ENCODE measurements around the gene GRB2. TPM values are rescaled to one million over a fixed set of nuclear protein-coding genes. Genes with fewer than 3 reads are reported as not detected.

Gene GRB2
- total RNA-seq, 2 experiments from 2014 or later, result 244 to 308 TPM

- intact Hi-C loops (cut with micrococcal nuclease; ENCODE audit: unreplicated experiment), result no loop called here
- Histone ChIP-seq H3K27ac (ENCODE audit: low read depth, low read length, poor library complexity, severe bottlenecking) (peak overlapping the region; percentile 92), H3K36me3 (ENCODE audit: insufficient read depth, low read length) (peaks cover 49% of the 10 kb centered on the region), H3K9me3 (ENCODE audit: low read length) (no peaks in the 10 kb centered on the region), H4K20me1 (ENCODE audit: insufficient read depth, low read length) (no peaks in the 10 kb centered on the region), H2AFZ (ENCODE audit: low read length) (no peak overlapping the region), H3K9me2 (ENCODE audit: insufficient read depth, low read length) (no peaks in the 10 kb centered on the region), H3K4me1 (ENCODE audit: insufficient read depth, low read length, poor library complexity, severe bottlenecking) (peaks cover 89% of the 10 kb centered on the region), H3K4me3 (ENCODE audit: low read depth, low read length, poor library complexity, severe bottlenecking) (no peak overlapping the region), H3K4me2 (ENCODE audit: low read length) (no peak overlapping the region), H3K79me2 (ENCODE audit: insufficient read depth, low read depth, low read length) (peaks cover 23% of the 10 kb centered on the region)
- CTCF ChIA-PET (ENCODE audit: unreplicated experiment), result interaction anchor here (0.5 to 2.2 kb wide), 8 partner anchors 16 to 90 kb away, joined by 3 to 5 read pairs (median 3); partner anchors contain the start of genes GRB2 and SLC25A19
- DNase-seq (ENCODE audit: low spot score), result no peak
- no peak for TF ChIP-seq EZH2phosphoT487 (IDR thresholded peaks at IDR 0.05; ENCODE audit: borderline replicate concordance, low read depth, low read length)
- TF ChIP-seq CTCF (conservative IDR thresholded peaks at IDR 0.05; ENCODE audit: low read length), result no peak
- BruUV-seq (replicated peaks), result no TSS peak
- POLR2A ChIA-PET, result interaction anchor here (0.7 to 23.2 kb wide), 13 partner anchors 9 to 593 kb away, joined by 3 to 393 read pairs (median 5); partner anchors contain the start of gene SLC25A19
These were observed 89.8 kb downstream of the GRB2 start for GRCh38 chr17:75315541-75316243.

GRCh38 chr17:75313941-75314551, 91.4 kb downstream of the GRB2 start:
- peak overlapping the region; percentile 25 for H3K27ac ChIP-seq (ENCODE audit: low read depth, low read length, poor library complexity, severe bottlenecking)
- POLR2A ChIA-PET, result interaction anchor here (0.8 to 23.2 kb wide), 5 partner anchors 9 to 83 kb away, joined by 3 to 393 read pairs (median 16); partner anchors contain the start of gene SLC25A19
- BruUV-seq (replicated peaks), result no TSS peak

More at GRCh38 chr17:75313941-75314551, 91.4 kb downstream of the GRB2 start:
- CTCF ChIA-PET (ENCODE audit: unreplicated experiment), result interaction anchor here (1.1 kb wide), 1 partner anchor 98 kb away, joined by 3 read pairs; no protein-coding TSS in a partner anchor
- Histone ChIP-seq H3K79me2 (ENCODE audit: insufficient read depth, low read depth, low read length) (peaks cover 18% of the 10 kb centered on the region), H2AFZ (ENCODE audit: low read length) (no peak overlapping the region), H3K36me3 (ENCODE audit: insufficient read depth, low read length) (peaks cover 39% of the 10 kb centered on the region), H3K4me2 (ENCODE audit: low read length) (no peak overlapping the region), H4K20me1 (ENCODE audit: insufficient read depth, low read length) (no peaks in the 10 kb centered on the region), H3K9me2 (ENCODE audit: insufficient read depth, low read length) (no peaks in the 10 kb centered on the region), H3K9me3 (ENCODE audit: low read length) (no peaks in the 10 kb centered on the region), H3K4me3 (ENCODE audit: low read depth, low read length, poor library complexity, severe bottlenecking) (no peak overlapping the region), H3K4me1 (ENCODE audit: insufficient read depth, low read length, poor library complexity, severe bottlenecking) (peaks cover 84% of the 10 kb centered on the region)
- intact Hi-C loops (cut with micrococcal nuclease; ENCODE audit: unreplicated experiment), result no loop called here
- TF ChIP-seq CTCF (conservative IDR thresholded peaks at IDR 0.05; ENCODE audit: low read length), result no peak
- no peak for TF ChIP-seq EZH2phosphoT487 (IDR thresholded peaks at IDR 0.05; ENCODE audit: borderline replicate concordance, low read depth, low read length)
- no peak for DNase-seq (ENCODE audit: low spot score)

Measured in OCI-LY7 (cell line).